ENCODE measurements around the gene NUP188. TPM values are rescaled to one million over a fixed set of nuclear protein-coding genes. Genes with fewer than 3 reads are reported as not detected.
A peak's percentile ranks its signal among the peaks of the same experiment; 100 is the strongest.

NUP188 gene
- total RNA-seq, 1 donor from 2014 or later, result 37.6 TPM

GRCh38 chr9:128920381-128921058, 27.0 kb upstream of the NUP188 start, which contains the start of gene PHYHD1:
Gene PHYHD1, plus strand, starts transcription at chr9:128920982. Its CDS starts 1,342 bp downstream, at chr9:128922324.
- H3K4me3 ChIP-seq (ENCODE audit: low read depth, low read length), result peak within 1 kb of the TSS; percentile 66

GRCh38 chr9:128921881-128922763, 25.4 kb upstream of the NUP188 start:
- TF ChIP-seq CTCF (conservative IDR thresholded peaks at IDR 0.05; ENCODE audit: low read depth, low read length), result no peak
- peak overlapping the region; percentile 66 for H3K4me3 ChIP-seq (ENCODE audit: low read depth, low read length)
- no peak for DNase-seq (ENCODE audit: low read depth)

More at GRCh38 chr9:128920381-128921058, 27.0 kb upstream of the NUP188 start, which contains the start of gene PHYHD1:
- TF ChIP-seq CTCF (conservative IDR thresholded peaks at IDR 0.05; ENCODE audit: low read depth, low read length), result no peak
- DNase-seq (ENCODE audit: low read depth), result no peak

GRCh38 chr9:128923493-128923883, 24.0 kb upstream of the NUP188 start:
- no peak overlapping the region for H3K4me3 ChIP-seq (ENCODE audit: low read depth, low read length)
- DNase-seq (ENCODE audit: low read depth), result no peak
- TF ChIP-seq CTCF (conservative IDR thresholded peaks at IDR 0.05; ENCODE audit: low read depth, low read length), result no peak

- DNase-seq (ENCODE audit: low read depth), result no peak
- TF ChIP-seq CTCF (conservative IDR thresholded peaks at IDR 0.05; ENCODE audit: low read depth, low read length), result peak; percentile 89
- no peak overlapping the region for H3K4me3 ChIP-seq (ENCODE audit: low read depth, low read length)
Measured at GRCh38 chr9:128927731-128928411, 19.6 kb upstream of the NUP188 start.

GRCh38 chr9:128928624-128929023, 18.9 kb upstream of the NUP188 start:
- TF ChIP-seq CTCF (conservative IDR thresholded peaks at IDR 0.05; ENCODE audit: low read depth, low read length), result no peak
- H3K4me3 ChIP-seq (ENCODE audit: low read depth, low read length), result no peak overlapping the region
- no peak for DNase-seq (ENCODE audit: low read depth)

GRCh38 chr9:128929560-128929959, 17.9 kb upstream of the NUP188 start:
- DNase-seq (ENCODE audit: low read depth), result no peak
- H3K4me3 ChIP-seq (ENCODE audit: low read depth, low read length), result no peak overlapping the region
- no peak for TF ChIP-seq CTCF (conservative IDR thresholded peaks at IDR 0.05; ENCODE audit: low read depth, low read length)

Measured in epithelial cell of proximal tubule (primary cell).